ENCODE measurements around the gene SIK2. TPM values are rescaled to one million over a fixed set of nuclear protein-coding genes. Genes with fewer than 3 reads are reported as not detected.

SIK2 gene
- total RNA-seq, 1 donor from 2014 or later = 6.6 TPM

Other genes with a start within 250 kb of the SIK2 start
- not detected in 2 replicates for gene POU2AF1, start 223.2 kb upstream of the SIK2 start, total RNA-seq
- not detected in 2 replicates for gene BTG4, start 90.1 kb upstream of the SIK2 start, total RNA-seq
- not detected in 2 replicates for gene HOATZ, start 87.7 kb upstream of the SIK2 start, total RNA-seq
- gene LAYN, start 61.7 kb upstream of the SIK2 start, total RNA-seq = 2.7 and 3.0 TPM in 2 replicates
- 40.6 and 49.7 TPM in 2 replicates for gene PPP2R1B, start 163.9 kb downstream of the SIK2 start, total RNA-seq